Mesangial cell (primary cell): ENCODE data around the gene DYNLT2. TPM values are rescaled to one million over a fixed set of nuclear protein-coding genes. Genes with fewer than 3 reads are reported as not detected.

Experiments
- total RNA-seq: library from RNA; depleted of rRNA; stranded (reverse); fragments of >200 nt; gene quantifications from 2 replicates; pipeline ENCODE4 v1.2.3, GENCODE V29; 2015

The DYNLT2 gene
- 0.63 and 0.65 TPM in 2 replicates for total RNA-seq

GRCh38 chr6:169751242-169752073, at the start of gene DYNLT2, which contains the start of gene ERMARD:
DYNLT2 (minus strand) TSS chr6:169751572; CDS start chr6:169751458, 114 bp downstream.
ERMARD (plus strand) TSS chr6:169751622; CDS start chr6:169751658, 36 bp downstream.

GRCh38 chr6:169724494-169725124, 26.8 kb downstream of the DYNLT2 start, which contains the start of gene PHF10:
PHF10 (minus strand) TSS chr6:169724500; CDS start chr6:169723931, 569 bp downstream.

GRCh38 chr6:169701954-169702839, 49.2 kb downstream of the DYNLT2 start, which contains the start of the genes C6orf120 and WDR27:
C6orf120 (plus strand) TSS chr6:169702126; CDS start chr6:169702460, 334 bp downstream.
WDR27 (minus strand) TSS chr6:169702029; CDS start chr6:169689005, 13,024 bp downstream.

Other genes with a start within 250 kb of the DYNLT2 start
- gene WDR27, start 49.5 kb downstream of the DYNLT2 start, total RNA-seq = 9.8 and 15.3 TPM in 2 replicates
- 29.7 and 44.1 TPM in 2 replicates for gene C6orf120, start 49.4 kb downstream of the DYNLT2 start, total RNA-seq
- 14.0 and 17.0 TPM in 2 replicates for gene PHF10, start 27.1 kb downstream of the DYNLT2 start, total RNA-seq
- 8.6 and 13.7 TPM in 2 replicates for gene ERMARD, start 50 bp upstream of the DYNLT2 start, total RNA-seq